WTC11 (cell line): Measurements from ENCODE around the gene TMEM200C.

Experiments
- ATF1 ChIP-seq: sonication (generic); formaldehyde crosslinking; IDR thresholded peaks from 2 replicates; pipeline ENCODE4 v1.8.1; 2023; ENCODE audit warnings: mild to moderate bottlenecking, moderate library complexity, missing genetic modification reagents
- JUN ChIP-seq: sonication (generic); formaldehyde crosslinking; IDR thresholded peaks from 2 replicates; pipeline ENCODE4 v1.8.0; 2023; ENCODE audit warnings: mild to moderate bottlenecking, missing genetic modification reagents
- ZNF263 ChIP-seq: sonication (generic); formaldehyde crosslinking; IDR thresholded peaks from 2 replicates; pipeline ENCODE4 v1.8.1; 2022; ENCODE audit warnings: low read depth, mild to moderate bottlenecking, moderate library complexity, missing genetic modification reagents
- TF ChIP-seq, protein P1 (sequence below): fragments of 200-600 bp; IDR thresholded peaks from 2 replicates; pipeline ENCODE4 v1.8.0; 2022; ENCODE audit warnings: antibody characterized with exemption
- TF ChIP-seq, protein P2 (sequence below): sonication (generic); formaldehyde crosslinking; IDR thresholded peaks from 2 replicates; pipeline ENCODE4 v1.8.1; 2022; ENCODE audit warnings: missing genetic modification reagents, borderline replicate concordance
- TF ChIP-seq, protein P3 (sequence below): sonication (generic); formaldehyde crosslinking; IDR thresholded peaks from 2 replicates; pipeline ENCODE4 v1.8.1; 2023; ENCODE audit warnings: mild to moderate bottlenecking, missing genetic modification reagents, moderate library complexity

DNA sequence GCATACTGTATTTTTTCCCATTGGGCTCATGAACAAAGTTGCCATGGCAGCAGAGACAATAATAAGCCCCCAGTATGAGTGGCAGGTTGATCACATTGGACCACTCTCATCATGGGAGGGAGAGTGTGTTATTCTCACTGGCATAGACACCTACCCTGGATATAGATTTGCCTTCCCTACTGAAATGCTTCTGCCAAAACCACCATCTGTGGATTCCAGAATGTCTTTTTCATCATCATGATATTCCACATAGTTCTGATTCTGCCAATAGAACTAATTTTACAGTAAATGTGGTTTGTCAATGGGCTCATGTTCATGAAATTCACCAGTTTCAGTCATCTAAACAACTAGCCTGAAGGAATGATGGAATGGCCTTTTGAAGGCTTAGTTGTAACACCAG is 18.4 kb downstream of the TMEM200C start:
- TF ChIP-seq ATF1 (CRISPR knock-in tag) (no peak), ZNF263 (CRISPR knock-in tag) (no peak), JUN (CRISPR knock-in tag) (no peak)
- TF ChIP-seq, protein P1, sequence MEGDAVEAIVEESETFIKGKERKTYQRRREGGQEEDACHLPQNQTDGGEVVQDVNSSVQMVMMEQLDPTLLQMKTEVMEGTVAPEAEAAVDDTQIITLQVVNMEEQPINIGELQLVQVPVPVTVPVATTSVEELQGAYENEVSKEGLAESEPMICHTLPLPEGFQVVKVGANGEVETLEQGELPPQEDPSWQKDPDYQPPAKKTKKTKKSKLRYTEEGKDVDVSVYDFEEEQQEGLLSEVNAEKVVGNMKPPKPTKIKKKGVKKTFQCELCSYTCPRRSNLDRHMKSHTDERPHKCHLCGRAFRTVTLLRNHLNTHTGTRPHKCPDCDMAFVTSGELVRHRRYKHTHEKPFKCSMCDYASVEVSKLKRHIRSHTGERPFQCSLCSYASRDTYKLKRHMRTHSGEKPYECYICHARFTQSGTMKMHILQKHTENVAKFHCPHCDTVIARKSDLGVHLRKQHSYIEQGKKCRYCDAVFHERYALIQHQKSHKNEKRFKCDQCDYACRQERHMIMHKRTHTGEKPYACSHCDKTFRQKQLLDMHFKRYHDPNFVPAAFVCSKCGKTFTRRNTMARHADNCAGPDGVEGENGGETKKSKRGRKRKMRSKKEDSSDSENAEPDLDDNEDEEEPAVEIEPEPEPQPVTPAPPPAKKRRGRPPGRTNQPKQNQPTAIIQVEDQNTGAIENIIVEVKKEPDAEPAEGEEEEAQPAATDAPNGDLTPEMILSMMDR = no peak
- TF ChIP-seq, protein P2, sequence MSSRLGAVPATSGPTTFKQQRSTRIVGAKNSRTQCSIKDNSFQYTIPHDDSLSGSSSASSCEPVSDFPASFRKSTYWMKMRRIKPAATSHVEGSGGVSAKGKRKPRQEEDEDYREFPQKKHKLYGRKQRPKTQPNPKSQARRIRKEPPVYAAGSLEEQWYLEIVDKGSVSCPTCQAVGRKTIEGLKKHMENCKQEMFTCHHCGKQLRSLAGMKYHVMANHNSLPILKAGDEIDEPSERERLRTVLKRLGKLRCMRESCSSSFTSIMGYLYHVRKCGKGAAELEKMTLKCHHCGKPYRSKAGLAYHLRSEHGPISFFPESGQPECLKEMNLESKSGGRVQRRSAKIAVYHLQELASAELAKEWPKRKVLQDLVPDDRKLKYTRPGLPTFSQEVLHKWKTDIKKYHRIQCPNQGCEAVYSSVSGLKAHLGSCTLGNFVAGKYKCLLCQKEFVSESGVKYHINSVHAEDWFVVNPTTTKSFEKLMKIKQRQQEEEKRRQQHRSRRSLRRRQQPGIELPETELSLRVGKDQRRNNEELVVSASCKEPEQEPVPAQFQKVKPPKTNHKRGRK (CRISPR knock-in tag) = no peak
- TF ChIP-seq, protein P3, sequence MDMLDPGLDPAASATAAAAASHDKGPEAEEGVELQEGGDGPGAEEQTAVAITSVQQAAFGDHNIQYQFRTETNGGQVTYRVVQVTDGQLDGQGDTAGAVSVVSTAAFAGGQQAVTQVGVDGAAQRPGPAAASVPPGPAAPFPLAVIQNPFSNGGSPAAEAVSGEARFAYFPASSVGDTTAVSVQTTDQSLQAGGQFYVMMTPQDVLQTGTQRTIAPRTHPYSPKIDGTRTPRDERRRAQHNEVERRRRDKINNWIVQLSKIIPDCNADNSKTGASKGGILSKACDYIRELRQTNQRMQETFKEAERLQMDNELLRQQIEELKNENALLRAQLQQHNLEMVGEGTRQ (CRISPR knock-in tag) = no peak
